ENCODE data around the gene EIF4H. TPM values are rescaled to one million over a fixed set of nuclear protein-coding genes. Genes with fewer than 3 reads are reported as not detected.
"Not testable (repeated sequence)": the region's sequence is repeated elsewhere in the genome, so short reads cannot be mapped to it uniquely, and the experiment has no call there.

The EIF4H gene
- total RNA-seq, 1 donor from 2014 or later: 263 TPM

GRCh38 chr7:74193913-74194312, 19.8 kb downstream of the EIF4H start:
- no peaks in the 10 kb centered on the region for H3K27me3 Mint-ChIP-seq
- peaks cover 76% of the 10 kb centered on the region for H3K36me3 Mint-ChIP-seq (ENCODE audit: low read depth)
- H3K4me3 Mint-ChIP-seq: no peak overlapping the region
- H3K4me1 Mint-ChIP-seq: no peaks in the 10 kb centered on the region
- no peak overlapping the region for H3K27ac Mint-ChIP-seq
- intact Hi-C loops (cut with micrococcal nuclease): no loop called here
- no peak for ATAC-seq (ENCODE audit: low read depth)
- POLR2A ChIA-PET: interaction anchor here (0.7 to 1.7 kb wide), 4 partner anchors 10 to 217 kb away, joined by 3 to 5 read pairs (median 4); partner anchors contain the start of gene EIF4H
- no peak for DNase-seq
- H3K9me3 Mint-ChIP-seq: no peaks in the 10 kb centered on the region
- CTCF ChIA-PET: interaction anchor here (0.6 to 2.1 kb wide), 5 partner anchors 9 to 228 kb away, joined by 3 to 9 read pairs (median 3); no protein-coding TSS in a partner anchor
- TF ChIP-seq, protein P1, sequence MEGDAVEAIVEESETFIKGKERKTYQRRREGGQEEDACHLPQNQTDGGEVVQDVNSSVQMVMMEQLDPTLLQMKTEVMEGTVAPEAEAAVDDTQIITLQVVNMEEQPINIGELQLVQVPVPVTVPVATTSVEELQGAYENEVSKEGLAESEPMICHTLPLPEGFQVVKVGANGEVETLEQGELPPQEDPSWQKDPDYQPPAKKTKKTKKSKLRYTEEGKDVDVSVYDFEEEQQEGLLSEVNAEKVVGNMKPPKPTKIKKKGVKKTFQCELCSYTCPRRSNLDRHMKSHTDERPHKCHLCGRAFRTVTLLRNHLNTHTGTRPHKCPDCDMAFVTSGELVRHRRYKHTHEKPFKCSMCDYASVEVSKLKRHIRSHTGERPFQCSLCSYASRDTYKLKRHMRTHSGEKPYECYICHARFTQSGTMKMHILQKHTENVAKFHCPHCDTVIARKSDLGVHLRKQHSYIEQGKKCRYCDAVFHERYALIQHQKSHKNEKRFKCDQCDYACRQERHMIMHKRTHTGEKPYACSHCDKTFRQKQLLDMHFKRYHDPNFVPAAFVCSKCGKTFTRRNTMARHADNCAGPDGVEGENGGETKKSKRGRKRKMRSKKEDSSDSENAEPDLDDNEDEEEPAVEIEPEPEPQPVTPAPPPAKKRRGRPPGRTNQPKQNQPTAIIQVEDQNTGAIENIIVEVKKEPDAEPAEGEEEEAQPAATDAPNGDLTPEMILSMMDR (IDR thresholded peaks at IDR 0.05): no peak

DNA sequence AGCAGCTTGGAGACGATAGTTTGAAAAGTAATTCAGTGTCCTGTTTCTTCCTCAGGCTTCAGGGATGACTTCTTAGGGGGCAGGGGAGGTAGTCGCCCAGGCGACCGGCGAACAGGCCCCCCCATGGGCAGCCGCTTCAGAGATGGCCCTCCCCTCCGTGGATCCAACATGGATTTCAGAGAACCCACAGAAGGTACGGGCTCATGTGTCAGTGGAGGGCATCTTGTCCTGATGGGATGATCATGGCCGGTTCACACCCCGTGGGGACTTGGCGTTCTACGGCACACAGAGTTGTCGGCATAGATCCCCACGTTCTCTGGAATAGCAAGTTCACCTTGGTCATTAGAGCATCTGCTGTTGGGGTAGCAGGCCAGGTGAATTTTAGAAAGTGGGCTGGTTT, 20.5 kb downstream of the EIF4H start:
- H3K4me3 Mint-ChIP-seq: no peak overlapping the region
- intact Hi-C loops (cut with micrococcal nuclease): no loop called here
- H3K4me1 Mint-ChIP-seq: no peaks in the 10 kb centered on the region
- H3K27me3 Mint-ChIP-seq: no peaks in the 10 kb centered on the region
- H3K27ac Mint-ChIP-seq: no peak overlapping the region
- peaks cover 71% of the 10 kb centered on the region for H3K36me3 Mint-ChIP-seq (ENCODE audit: low read depth)
- ChIA-PET POLR2A (interaction anchor here (1.7 kb wide), 1 partner anchor 21 kb away, joined by 5 read pairs; the partner anchor contains the start of gene EIF4H), CTCF (interaction anchor here (1.0 to 2.1 kb wide), 3 partner anchors 8 to 12 kb away, joined by 3 to 9 read pairs (median 3); no protein-coding TSS in a partner anchor)
- no peaks in the 10 kb centered on the region for H3K9me3 Mint-ChIP-seq
- DNase-seq (no peak), ATAC-seq (ENCODE audit: low read depth) (no peak)
- TF ChIP-seq, protein P1 (IDR thresholded peaks at IDR 0.05): no peak

DNA sequence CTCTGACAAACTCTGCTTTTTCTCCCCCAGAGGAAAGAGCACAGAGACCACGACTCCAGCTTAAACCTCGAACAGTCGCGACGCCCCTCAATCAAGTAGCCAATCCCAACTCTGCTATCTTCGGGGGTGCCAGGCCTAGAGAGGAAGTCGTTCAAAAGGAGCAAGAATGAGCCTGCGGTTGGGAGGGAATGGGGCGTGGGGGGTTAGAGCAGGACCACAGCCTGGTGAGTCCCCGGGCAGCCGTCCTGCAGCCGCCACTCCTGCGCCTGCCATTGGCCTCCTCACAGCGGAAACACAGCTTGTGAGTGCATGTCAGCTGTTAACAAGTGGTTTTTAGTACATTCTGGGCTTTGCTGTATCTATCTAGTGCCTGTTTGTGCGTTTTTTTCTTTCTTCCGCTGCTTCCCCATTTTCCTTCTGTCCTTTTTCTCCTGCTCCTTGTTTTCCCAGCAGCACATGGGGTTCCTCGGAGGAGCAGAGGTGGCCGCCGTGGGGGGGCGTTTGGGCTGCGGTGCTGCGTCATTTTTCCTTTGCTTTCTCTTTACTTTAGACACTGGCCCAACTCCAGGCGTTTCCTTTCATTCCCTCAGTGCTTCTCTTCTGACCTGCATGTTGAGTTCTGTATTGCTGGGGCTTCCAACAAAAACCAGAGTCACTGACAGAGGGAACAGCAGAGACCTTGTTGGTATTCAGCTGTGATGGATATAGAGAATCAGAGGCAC, 21.1 kb downstream of the EIF4H start:
- DNase-seq; H3K27me3 Mint-ChIP-seq; intact Hi-C loops (cut with micrococcal nuclease); ATAC-seq (ENCODE audit: low read depth); H3K4me3 Mint-ChIP-seq; H3K27ac Mint-ChIP-seq; H3K9me3 Mint-ChIP-seq; H3K4me1 Mint-ChIP-seq: not testable (repeated sequence)
- H3K36me3 Mint-ChIP-seq (ENCODE audit: low read depth): peaks cover 65% of the 10 kb centered on the region
- POLR2A ChIA-PET: interaction anchor here (1.7 kb wide), 1 partner anchor 21 kb away, joined by 5 read pairs; the partner anchor contains the start of gene EIF4H
- CTCF ChIA-PET: interaction anchor here (1.0 to 1.3 kb wide), 2 partner anchors 8 to 11 kb away, joined by 3 read pairs; no protein-coding TSS in a partner anchor

DNA sequence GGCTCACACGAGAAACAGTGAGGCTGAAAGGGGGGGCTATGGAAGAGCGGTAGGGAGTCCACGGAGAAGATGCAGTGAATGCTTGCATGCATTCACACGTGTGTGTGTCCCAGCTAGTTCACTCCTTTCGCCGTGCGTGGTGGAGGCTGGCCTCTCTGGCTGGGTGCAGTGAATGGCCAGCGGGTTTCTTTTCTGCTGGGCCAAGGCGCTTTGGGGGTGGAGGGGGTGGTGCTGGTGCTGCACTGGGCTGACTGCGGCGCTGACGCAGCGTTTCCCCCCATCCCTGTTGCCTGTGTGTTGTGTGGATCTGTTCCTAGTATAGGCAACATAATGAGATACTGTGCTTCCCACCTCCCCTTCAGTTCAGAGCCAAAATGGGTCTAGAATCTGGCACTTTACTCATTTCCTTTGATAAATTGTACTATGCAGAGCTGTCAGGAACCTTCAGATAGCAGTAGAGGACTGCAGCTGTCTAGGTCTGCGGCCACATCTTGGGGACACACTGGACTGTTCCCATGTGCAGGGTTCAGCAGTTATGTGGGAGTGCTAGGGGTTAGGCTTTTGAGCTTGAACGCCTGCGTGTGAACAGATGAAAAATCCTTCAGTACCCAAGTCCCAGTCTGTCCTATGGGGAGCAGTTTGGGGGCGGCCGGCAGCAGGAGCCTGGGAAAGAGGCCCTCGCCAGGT, 22.0 kb downstream of the EIF4H start:
- ATAC-seq (ENCODE audit: low read depth); H3K9me3 Mint-ChIP-seq; H3K4me1 Mint-ChIP-seq; DNase-seq; H3K4me3 Mint-ChIP-seq; intact Hi-C loops (cut with micrococcal nuclease); H3K27ac Mint-ChIP-seq; CTCF ChIA-PET; POLR2A ChIA-PET; H3K27me3 Mint-ChIP-seq: not testable (repeated sequence)
- peaks cover 58% of the 10 kb centered on the region for H3K36me3 Mint-ChIP-seq (ENCODE audit: low read depth)

GRCh38 chr7:74197449-74198124, 23.4 kb downstream of the EIF4H start:
- TF ChIP-seq, protein P1 (IDR thresholded peaks at IDR 0.05): no peak
- ChIA-PET POLR2A (interaction anchor here (1.2 kb wide), 1 partner anchor 32 kb away, joined by 3 read pairs; no protein-coding TSS in a partner anchor), CTCF (interaction anchor here (1.7 kb wide), 1 partner anchor 9 kb away, joined by 6 read pairs; no protein-coding TSS in a partner anchor)
- Mint-ChIP-seq H3K27me3 (no peaks in the 10 kb centered on the region), H3K4me3 (no peak overlapping the region), H3K36me3 (ENCODE audit: low read depth) (peaks cover 45% of the 10 kb centered on the region), H3K9me3 (no peaks in the 10 kb centered on the region), H3K4me1 (no peaks in the 10 kb centered on the region), H3K27ac (no peak overlapping the region)
- DNase-seq (no peak), ATAC-seq (ENCODE audit: low read depth) (no peak)
- intact Hi-C loops (cut with micrococcal nuclease): no loop called here

All from activated B cell treated with CpG ODN at 0.5 μM for 24 hours (primary cell).